ENCODE results near the gene JAKMIP2. TPM values are rescaled to one million over a fixed set of nuclear protein-coding genes. Genes with fewer than 3 reads are reported as not detected.

JAKMIP2 gene
- total and polyA plus RNA-seq, 2 donors (not counting 3 experiments of a cell fraction or from before 2014, with no cell fraction given): not detected

DNA sequence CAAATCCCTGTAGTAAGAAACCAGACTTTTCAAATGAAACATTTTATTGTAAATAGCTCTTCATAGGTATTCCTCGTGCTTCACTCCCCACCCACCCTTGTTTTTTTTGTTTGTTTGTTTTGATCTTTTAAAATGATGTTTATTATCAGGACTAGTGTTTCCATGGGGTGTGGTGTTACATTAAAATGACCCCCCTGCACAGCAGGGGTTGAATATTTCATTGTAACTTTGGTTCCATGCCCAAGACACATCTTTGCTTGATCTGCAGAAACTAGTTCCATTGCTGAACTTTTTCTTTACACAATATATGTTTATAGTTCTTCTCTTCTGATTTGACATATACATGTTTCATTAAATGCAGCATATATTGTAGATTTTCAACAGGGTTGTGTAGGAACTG is 191.4 kb downstream of the JAKMIP2 start:
- Histone ChIP-seq H3K27me3 (ENCODE audit: control insufficient read depth in 2 of 2, insufficient read depth in 2 of 2, low read length in 2 of 2) (peaks cover 2 to 16% of the 10 kb centered on the region in 2 experiments), H3K4me2 (ENCODE audit: insufficient read depth, low read length) (no peak overlapping the region), H3K9me3 (replicated peaks; ENCODE audit: control insufficient read depth, insufficient read depth, low read length) (no peaks in the 10 kb centered on the region), H2AFZ (ENCODE audit: low read depth, low read length) (no peak overlapping the region), H3K36me3 (ENCODE audit: control insufficient read depth in 2 of 2, extremely low read depth in 1 of 2, insufficient read depth in 2 of 2, low read length in 2 of 2) (no peaks in the 10 kb centered on the region), H4K20me1 (replicated peaks; ENCODE audit: control insufficient read depth, extremely low read depth, insufficient read depth, low read length) (no peaks in the 10 kb centered on the region), H3K4me3 (replicated peaks in 1 of 3; ENCODE audit: insufficient read depth in 1 of 3, low read depth in 1 of 3, low read length in 3 of 3) (no peak overlapping the region), H3K27ac (ENCODE audit: insufficient read depth, low read depth, low read length) (no peak overlapping the region), H3K4me1 (ENCODE audit: control insufficient read depth, extremely low read depth, insufficient read depth, low read length) (no peaks in the 10 kb centered on the region), H3K9ac (replicated peaks; ENCODE audit: extremely low read depth, insufficient read depth, low read length) (no peak overlapping the region), H3K9me1 (replicated peaks; ENCODE audit: control insufficient read depth, extremely low read depth, insufficient read depth, low read length) (no peaks in the 10 kb centered on the region), H3K79me2 (ENCODE audit: control insufficient read depth, insufficient read depth, low read length) (no peaks in the 10 kb centered on the region)
- FAIRE-seq: no peak
- CTCF ChIA-PET: interaction anchor here (1.2 to 1.6 kb wide), 2 partner anchors 14 to 33 kb away, joined by 3 to 5 read pairs; no protein-coding TSS in a partner anchor
- POLR2A ChIA-PET: no interaction called here
- dilution Hi-C loops (cut with MboI; ENCODE audit: extremely low pct_ligation_motif_present, low sequenced_read_pairs) (no loop called here), intact Hi-C loops (cut with micrococcal nuclease) (no loop called here)
- no peak for TF ChIP-seq CTCF (IDR thresholded peaks at IDR 0.05; ENCODE audit: extremely low read depth in 1 of 2, insufficient read depth in 1 of 2, low read depth in 1 of 2, low read length in 2 of 2)
- TF ChIP-seq POLR2A (IDR thresholded peaks at IDR 0.05; ENCODE audit: low read depth, low read length): no peak
- no peak for TF ChIP-seq FOS (IDR thresholded peaks at IDR 0.05; ENCODE audit: borderline replicate concordance, insufficient read depth, low read length)
- TF ChIP-seq JUN (IDR thresholded peaks at IDR 0.05; ENCODE audit: borderline replicate concordance, insufficient read depth, insufficient read length, low read depth): no peak
- no peak for TF ChIP-seq POLR2AphosphoS5 (IDR thresholded peaks at IDR 0.05; ENCODE audit: insufficient read depth, low read depth, low read length)
- no peak for TF ChIP-seq EZH2 (IDR thresholded peaks at IDR 0.05; ENCODE audit: borderline replicate concordance, low read depth, low read length, severe bottlenecking)
- TF ChIP-seq MYC (IDR thresholded peaks at IDR 0.05; ENCODE audit: low read depth, low read length): no peak
- TF ChIP-seq, protein P1, sequence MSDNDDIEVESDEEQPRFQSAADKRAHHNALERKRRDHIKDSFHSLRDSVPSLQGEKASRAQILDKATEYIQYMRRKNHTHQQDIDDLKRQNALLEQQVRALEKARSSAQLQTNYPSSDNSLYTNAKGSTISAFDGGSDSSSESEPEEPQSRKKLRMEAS (IDR thresholded peaks at IDR 0.05; ENCODE audit: insufficient read depth, insufficient read length): no peak
- no peak for TF ChIP-seq GATA2 (IDR thresholded peaks at IDR 0.05; ENCODE audit: insufficient read depth, insufficient read length, low read depth, low read length)
- no TSS peak for BruUV-seq (replicated peaks)
- no peak for DNase-seq (ENCODE audit: low read depth, low spot score)
